CD14-positive monocyte (primary cell): ENCODE results near the gene CDK19. TPM values are rescaled to one million over a fixed set of nuclear protein-coding genes. Genes with fewer than 3 reads are reported as not detected.

Experiments used
- DNase-seq, 3 donors: peaks; one replicate each; pipeline ENCODE4 v3.0.0-alpha.2; 2011 to 2022
- H2AFZ ChIP-seq: 2 replicates; pipeline ENCODE4 v1.6.0; 2012; ENCODE audit warnings: mild to moderate bottlenecking, low read depth, low read length, inconsistent platforms; ENCODE audit not compliant: insufficient read depth, poor library complexity, severe bottlenecking
- H3K27ac ChIP-seq, 2 donors: 1 replicate in 1 of 2; 2 replicates in 1 of 2; pipeline ENCODE4 v1.5.1; 2012 to 2013; ENCODE audit warnings: low read length in 2 of 2, control low read depth in 1 of 2, inconsistent platforms in 1 of 2, low read depth in 1 of 2, mild to moderate bottlenecking in 1 of 2
- H3K27me3 ChIP-seq, 2 donors: one replicate each; pipeline versions ENCODE4 v1.6.0 to v1.6.1; 2011 to 2013; ENCODE audit warnings: low read length in 2 of 2; ENCODE audit not compliant: control insufficient read depth in 2 of 2, insufficient read depth in 2 of 2
- H3K36me3 ChIP-seq, 2 donors: replicated peaks in 1 of 2; 1 replicate in 1 of 2; 2 replicates in 1 of 2; pipeline versions ENCODE4 v1.5.1 to v1.6.1; 2012 to 2013; ENCODE audit warnings: low read length in 2 of 2, control low read depth in 1 of 2, inconsistent platforms in 1 of 2, mild to moderate bottlenecking in 1 of 2; ENCODE audit not compliant: insufficient read depth in 2 of 2, control insufficient read depth in 1 of 2
- H3K4me1 ChIP-seq, 2 donors: 1 replicate in 1 of 2; 2 replicates in 1 of 2; pipeline versions ENCODE4 v1.5.1 to v1.6.1; 2012 to 2013; ENCODE audit warnings: low read length in 2 of 2, control low read depth in 1 of 2, inconsistent platforms in 1 of 2, mild to moderate bottlenecking in 1 of 2, moderate library complexity in 1 of 2; ENCODE audit not compliant: insufficient read depth in 2 of 2, control insufficient read depth in 1 of 2
- H3K4me2 ChIP-seq: replicated peaks from 2 replicates; pipeline ENCODE3; 2012; ENCODE audit warnings: low read length, moderate library complexity, mild to moderate bottlenecking; ENCODE audit not compliant: poor library complexity, severe bottlenecking; ENCODE audit errors: extremely low read depth
- H3K4me3 ChIP-seq, 3 experiments: fragments of 200-600 bp in 1 of 3; sonication (generic) in 1 of 3; replicated peaks in 1 of 3; 1 replicate in 2 of 3; 2 replicates in 1 of 3; pipeline ENCODE4 v1.5.1; 2011 to 2013; ENCODE audit warnings: low read length in 3 of 3, mild to moderate bottlenecking in 3 of 3, control low read depth in 2 of 3, low read depth in 2 of 3, inconsistent platforms in 1 of 3, moderate library complexity in 1 of 3
- H3K79me2 ChIP-seq: 2 replicates; pipeline ENCODE4 v1.6.0; 2012; ENCODE audit warnings: mild to moderate bottlenecking, control low read depth, inconsistent platforms, low read length, moderate library complexity; ENCODE audit not compliant: insufficient read depth
- H3K9ac ChIP-seq: 2 replicates; pipeline ENCODE4 v1.6.0; 2017; ENCODE audit warnings: low read length, mild to moderate bottlenecking; ENCODE audit not compliant: insufficient read depth, poor library complexity, severe bottlenecking
- H3K9me3 ChIP-seq, 2 donors: replicated peaks in 1 of 2; 1 replicate in 1 of 2; 2 replicates in 1 of 2; pipeline versions ENCODE4 v1.5.1 to v1.6.1; 2012 to 2013; ENCODE audit warnings: low read length in 2 of 2, control low read depth in 1 of 2; ENCODE audit not compliant: control insufficient read depth in 1 of 2, insufficient read depth in 1 of 2
- H4K20me1 ChIP-seq: 2 replicates; pipeline ENCODE4 v1.6.0; 2012; ENCODE audit warnings: mild to moderate bottlenecking, low read length, control low read depth, moderate library complexity; ENCODE audit not compliant: insufficient read depth
- H3K27ac Mint-ChIP-seq, 7 donors: one replicate each; pipeline ENCODE4 v1.8.0; 2020; ENCODE audit warnings: mild to moderate bottlenecking in 7 of 7, mixed read lengths in 7 of 7, moderate library complexity in 6 of 7, inconsistent platforms in 2 of 7
- H3K27me3 Mint-ChIP-seq, 3 donors: one replicate each; pipeline ENCODE4 v1.8.0; 2021 to 2022; ENCODE audit warnings: low read depth in 3 of 3, mild to moderate bottlenecking in 3 of 3, mixed read lengths in 3 of 3, moderate library complexity in 3 of 3, inconsistent platforms in 1 of 3
- H3K36me3 Mint-ChIP-seq, 2 donors: one replicate each; pipeline ENCODE4 v1.8.0; 2020; ENCODE audit warnings: mixed read lengths in 2 of 2, inconsistent platforms in 1 of 2, mild to moderate bottlenecking in 1 of 2
- H3K4me1 Mint-ChIP-seq: one replicate; pipeline ENCODE4 v1.8.0; 2020; ENCODE audit warnings: mild to moderate bottlenecking, mixed read lengths
- H3K4me3 Mint-ChIP-seq, 2 donors: one replicate each; pipeline ENCODE4 v1.8.0; 2020; ENCODE audit warnings: mild to moderate bottlenecking in 2 of 2, mixed read lengths in 2 of 2, moderate library complexity in 1 of 2
- H3K9me3 Mint-ChIP-seq, 7 donors: one replicate each; pipeline ENCODE4 v1.8.0; 2020 to 2022; ENCODE audit warnings: mixed read lengths in 7 of 7, mild to moderate bottlenecking in 6 of 7, moderate library complexity in 6 of 7, inconsistent platforms in 2 of 7
- CTCF ChIP-seq: fragments of 200-600 bp; IDR thresholded peaks from one replicate; pipeline ENCODE4 v1.8.0; 2022; ENCODE audit warnings: antibody characterized with exemption, mild to moderate bottlenecking
- WGBS: methylation state at CpG from one replicate; pipeline ENCODE4 v1.1.5; 2013; ENCODE audit warnings: missing lambda C conversion rate; ENCODE audit not compliant: insufficient coverage; 5-methylcytosine and 5-hydroxymethylcytosine counted together
- intact Hi-C, 2 donors: fragments of 100-400 bp; cut with micrococcal nuclease; formaldehyde crosslinking; loops; one replicate each; pipeline versions ENCODE4 v1.15.0 to v1.15.1; 2023
- polyA plus RNA-seq, 3 donors: library from polyadenylated mRNA; depleted of rRNA in 1 of 3; unstranded in 2 of 3; stranded (reverse) in 1 of 3; fragments of 300-500 nt in 2 of 3; fragments of >200 nt in 1 of 3; fragmentation: Illumina TruSeq in 2 of 3; gene quantifications; 1 replicate in 2 of 3; 2 replicates in 1 of 3; pipeline ENCODE4 v1.2.3, GENCODE V29; 2012 to 2021

The CDK19 gene
- polyA plus RNA-seq, 3 donors: 2.7 to 12.0 (median 3.9) TPM

- H3K9ac ChIP-seq: no peak overlapping the region
- Mint-ChIP-seq H3K27ac (no peak overlapping the region), H3K36me3 (peaks cover 15 to 17% of the 10 kb centered on the region in 2 donors), H3K27me3 (peaks cover 0 to 1% (median 0%) of the 10 kb centered on the region in 3 donors), H3K9me3 (no peaks in the 10 kb centered on the region), H3K4me1 (peaks cover 32% of the 10 kb centered on the region), H3K4me3 (no peak overlapping the region)
- no peak overlapping the region for H2AFZ ChIP-seq
- no peaks in the 10 kb centered on the region for H3K27me3 ChIP-seq
- H3K79me2 ChIP-seq: peaks cover 33% of the 10 kb centered on the region
- 80% methylated on average over 1 of the region's 5 CpGs for WGBS
- H3K4me1 ChIP-seq: peaks cover 10 to 19% of the 10 kb centered on the region in 2 donors
- H3K4me3 ChIP-seq: no peak overlapping the region
- H3K4me2 ChIP-seq: no peak overlapping the region
- no peak for TF ChIP-seq CTCF
- H4K20me1 ChIP-seq: peaks cover 26% of the 10 kb centered on the region
- DNase-seq: no peak
- intact Hi-C loops: no loop called here
- H3K27ac ChIP-seq: no peak overlapping the region
- H3K36me3 ChIP-seq: peaks cover 0 to 2% of the 10 kb centered on the region in 2 donors
- no peaks in the 10 kb centered on the region for H3K9me3 ChIP-seq
These were observed 124.4 kb downstream of the CDK19 start for GRCh38 chr6:110690916-110691315.

- peaks cover 10 to 19% of the 10 kb centered on the region in 2 donors for H3K4me1 ChIP-seq
- H3K9ac ChIP-seq: no peak overlapping the region
- H3K4me2 ChIP-seq: no peak overlapping the region
- TF ChIP-seq CTCF: no peak
- no peak for DNase-seq
- Mint-ChIP-seq H3K36me3 (peaks cover 15 to 18% of the 10 kb centered on the region in 2 donors), H3K4me3 (no peak overlapping the region), H3K4me1 (peaks cover 32% of the 10 kb centered on the region), H3K27ac (no peak overlapping the region), H3K9me3 (no peaks in the 10 kb centered on the region), H3K27me3 (peaks cover 0 to 1% (median 0%) of the 10 kb centered on the region in 3 donors)
- peaks cover 0 to 2% of the 10 kb centered on the region in 2 donors for H3K36me3 ChIP-seq
- H3K9me3 ChIP-seq: no peaks in the 10 kb centered on the region
- peaks cover 27% of the 10 kb centered on the region for H3K79me2 ChIP-seq
- intact Hi-C loops: no loop called here
- no peak overlapping the region for H3K4me3 ChIP-seq
- no peaks in the 10 kb centered on the region for H3K27me3 ChIP-seq
- no peak overlapping the region for H2AFZ ChIP-seq
- H4K20me1 ChIP-seq: peaks cover 26% of the 10 kb centered on the region
- 100% methylated on average over 1 of the region's 3 CpGs for WGBS
- H3K27ac ChIP-seq: peak overlapping the region in 1 of 2 donors; percentile 22
These were observed 125.1 kb downstream of the CDK19 start for GRCh38 chr6:110690106-110690654.
